Measurements from ENCODE around the gene WDR86.

- TF ChIP-seq CTCF (IDR thresholded peaks at IDR 0.05; ENCODE audit: insufficient read depth, low read length): no peak
- TF ChIP-seq REST (IDR thresholded peaks at IDR 0.05; ENCODE audit: insufficient replicate concordance, low read depth): no peak
- TF ChIP-seq POLR2AphosphoS5 (IDR thresholded peaks at IDR 0.05; ENCODE audit: low read depth): no peak
Observed at GRCh38 chr7:151435971-151436370, 26.1 kb upstream of the WDR86 start.

Measured in HL-60 (cell line).